GM12878 (cell line): ENCODE measurements around the gene SPHK1. TPM values are rescaled to one million over a fixed set of nuclear protein-coding genes. Genes with fewer than 3 reads are reported as not detected.
A peak's percentile ranks its signal among the peaks of the same experiment; 100 is the strongest.

Experiments
- ATAC-seq: fragments of 200-7000 bp; cut with Tn5 transposase; 3 replicates; pipeline ENCODE4 v1.9.1; 2020; ENCODE audit warnings: mild to moderate bottlenecking, moderate library complexity
- BruUV-seq: library from RNA; stranded (reverse); fragments of 400-500 nt; replicated peaks from 2 replicates; lab custom pipeline; 2021; lab: Mats Ljungman, UMichigan
- CTCF ChIA-PET: fragments of 300-600 bp; sonication (Branson Sonifier 250); formaldehyde crosslinking; extraction: SDS; loops from one replicate; lab custom pipeline; 2021; ENCODE audit warnings: inconsistent platforms; lab: Yijun Ruan, JAX
- POLR2A ChIA-PET: fragments of 350-600 bp; formaldehyde crosslinking; extraction: SDS; loops from one replicate; lab custom pipeline; 2021; ENCODE audit warnings: inconsistent platforms; lab: Charles Lee
- RAD21 ChIA-PET: fragments of 300-600 bp; sonication (Branson Sonifier 250); formaldehyde crosslinking; loops from one replicate; lab custom pipeline; 2023; ENCODE audit warnings: antibody characterized with exemption; ENCODE audit not compliant: unreplicated experiment; lab: Charles Lee
- SMC1A ChIA-PET: fragments of 300-600 bp; sonication (Branson Sonifier 250); formaldehyde crosslinking; loops from one replicate; lab custom pipeline; 2023; ENCODE audit not compliant: unreplicated experiment, uncharacterized antibody; lab: Charles Lee
- DNase-seq: peaks from one replicate; pipeline ENCODE4 v3.0.0-alpha.2; 2011; ENCODE audit warnings: low read depth, low spot score
- FAIRE-seq: peaks from 3 replicates; lab custom pipeline; 2011; peaks lifted over from hg19 to GRCh38; lab: Jason Lieb, UNC
- H2AFZ ChIP-seq: 2 replicates; pipeline ENCODE4 v1.6.0; 2011; ENCODE audit warnings: low read depth, low read length, control low read depth; ENCODE audit not compliant: control insufficient read depth
- H3K27ac ChIP-seq: 2 replicates; pipeline ENCODE4 v1.5.1; 2011; ENCODE audit warnings: control low read depth; ENCODE audit not compliant: control insufficient read depth, insufficient read depth
- H3K27me3 ChIP-seq, 2 experiments: replicated peaks in 1 of 2; 2 replicates each; pipeline versions ENCODE4 v1.6.0 to v1.6.1; 2011; ENCODE audit warnings: low read length in 1 of 2; ENCODE audit not compliant: control insufficient read depth in 2 of 2, insufficient read depth in 2 of 2
- H3K36me3 ChIP-seq, 2 experiments: 2 replicates each; pipeline ENCODE4 v1.5.1; 2011; ENCODE audit warnings: low read length in 1 of 2; ENCODE audit not compliant: control insufficient read depth in 2 of 2, insufficient read depth in 2 of 2
- H3K4me1 ChIP-seq: 2 replicates; pipeline ENCODE4 v1.6.1; 2011; ENCODE audit warnings: mild to moderate bottlenecking, low read length, moderate library complexity, mixed read lengths; ENCODE audit not compliant: control insufficient read depth, insufficient read depth
- H3K4me2 ChIP-seq: 2 replicates; pipeline ENCODE4 v1.6.0; 2011; ENCODE audit warnings: control low read depth; ENCODE audit not compliant: control insufficient read depth, insufficient read depth
- H3K4me3 ChIP-seq: fragments of 200-600 bp; sonication (generic); 2 replicates; pipeline ENCODE4 v1.5.1; 2016
- H3K79me2 ChIP-seq: 2 replicates; pipeline ENCODE4 v1.6.0; 2011; ENCODE audit warnings: low read length; ENCODE audit not compliant: control insufficient read depth, insufficient read depth
- H3K9ac ChIP-seq: 2 replicates; pipeline ENCODE4 v1.8.0; 2011; ENCODE audit warnings: low read length, control low read depth, mixed read lengths; ENCODE audit not compliant: control insufficient read depth, insufficient read depth
- H3K9me3 ChIP-seq: replicated peaks from 3 replicates; pipeline ENCODE4 v1.5.1; 2011; ENCODE audit warnings: mild to moderate bottlenecking, low read length; ENCODE audit not compliant: control insufficient read depth, insufficient read depth
- H4K20me1 ChIP-seq: 2 replicates; pipeline ENCODE4 v1.6.0; 2011; ENCODE audit not compliant: control insufficient read depth, insufficient read depth
- ASH2L ChIP-seq: fragments of 300-600, 200-600 bp; sonication (generic); IDR thresholded peaks from 2 replicates; pipeline ENCODE4 v1.6.1; 2017; ENCODE audit warnings: low read depth, mild to moderate bottlenecking, borderline replicate concordance
- BRCA1 ChIP-seq: IDR thresholded peaks from 2 replicates; pipeline ENCODE4 v1.6.1; 2011; ENCODE audit warnings: low read depth, low read length, improper control_type of control experiment
- CHD4 ChIP-seq: fragments of 200-600 bp; sonication (generic); IDR thresholded peaks from 2 replicates; pipeline ENCODE4 v1.6.1; 2016; ENCODE audit warnings: mild to moderate bottlenecking
- E4F1 ChIP-seq: fragments of 450-650 bp; IDR thresholded peaks from 2 replicates; pipeline ENCODE4 v1.6.1; 2018; ENCODE audit warnings: borderline replicate concordance, mild to moderate bottlenecking; ENCODE audit not compliant: partially characterized antibody
- ETV6 ChIP-seq, 2 experiments: fragments of 450-650 bp in 1 of 2; IDR thresholded peaks in 1 of 2; conservative IDR thresholded peaks in 1 of 2; 2 replicates each; pipeline ENCODE4 v1.6.1; 2014; ENCODE audit warnings: antibody characterized with exemption in 1 of 2, borderline replicate concordance in 1 of 2, low read depth in 1 of 2, mild to moderate bottlenecking in 1 of 2, moderate library complexity in 1 of 2
- HSF1 ChIP-seq: fragments of 150-350 bp; IDR thresholded peaks from 2 replicates; pipeline ENCODE4 v1.6.1; 2014; ENCODE audit warnings: mild to moderate bottlenecking, low read depth, low read length
- KAT2A ChIP-seq: conservative IDR thresholded peaks from 2 replicates; pipeline ENCODE4 v1.6.1; 2011; ENCODE audit warnings: low read depth, low read length; ENCODE audit not compliant: control insufficient read depth
- LARP7 ChIP-seq: fragments of 450-650 bp; IDR thresholded peaks from 2 replicates; pipeline ENCODE4 v1.6.1; 2017; ENCODE audit warnings: mild to moderate bottlenecking
- MEF2A ChIP-seq: IDR thresholded peaks from 2 replicates; pipeline ENCODE4 v1.6.1; 2011; ENCODE audit warnings: low read depth, mild to moderate bottlenecking, low read length, moderate library complexity; ENCODE audit not compliant: insufficient read depth
- NR2F1 ChIP-seq: fragments of 450-650 bp; conservative IDR thresholded peaks from 2 replicates; pipeline ENCODE4 v1.6.1; 2017; ENCODE audit warnings: mild to moderate bottlenecking
- PKNOX1 ChIP-seq: fragments of 450-650 bp; IDR thresholded peaks from 2 replicates; pipeline ENCODE4 v1.6.1; 2016; ENCODE audit warnings: mild to moderate bottlenecking
- POLR2AphosphoS5 ChIP-seq: IDR thresholded peaks from 2 replicates; pipeline ENCODE4 v1.6.1; 2011; ENCODE audit warnings: mild to moderate bottlenecking, low read length, inconsistent platforms
- RFX5 ChIP-seq: IDR thresholded peaks from 2 replicates; pipeline ENCODE4 v1.6.1; 2011; ENCODE audit warnings: low read depth, low read length, improper control_type of control experiment
- TAF1 ChIP-seq: IDR thresholded peaks from 2 replicates; pipeline ENCODE4 v1.6.1; 2011; ENCODE audit warnings: mild to moderate bottlenecking, low read depth, low read length, borderline replicate concordance
- ZNF217 ChIP-seq: fragments of 450-650 bp; IDR thresholded peaks from 2 replicates; pipeline ENCODE4 v1.6.1; 2017; ENCODE audit warnings: antibody characterized with exemption, mild to moderate bottlenecking
- ZNF274 ChIP-seq: IDR thresholded peaks from one replicate; pipeline ENCODE4 v1.8.0; 2011; ENCODE audit not compliant: insufficient read length, insufficient read depth
- ZZZ3 ChIP-seq: IDR thresholded peaks from 2 replicates; pipeline ENCODE4 v1.6.1; 2011; ENCODE audit warnings: low read depth; ENCODE audit not compliant: control insufficient read depth, insufficient read length
- WGBS: methylation state at CpG from one replicate; pipeline ENCODE4 v1.1.6; 2016; ENCODE audit warnings: low lambda C conversion rate; ENCODE audit not compliant: insufficient replicate concordance, insufficient coverage; ENCODE audit errors: missing lambda C conversion rate; 5-methylcytosine and 5-hydroxymethylcytosine counted together
- in situ Hi-C: fragments of 300-500 bp; cut with MboI; formaldehyde crosslinking; loops from 9 replicates; pipeline ENCODE4 v1.14.3; 2018; ENCODE audit warnings: mixed read lengths
- intact Hi-C: fragments of 100-400 bp; cut with micrococcal nuclease; formaldehyde crosslinking; loops from one replicate; pipeline ENCODE4 v1.14.2; 2022; ENCODE audit not compliant: unreplicated experiment
- polyA plus RNA-seq, 11 experiments: library from polyadenylated mRNA; depleted of rRNA in 4 of 11; unstranded in 6 of 11; stranded (reverse) in 5 of 11; fragments of >200 nt; fragmentation: Nextera tagmentation in 4 of 11; fragmentation: Illumina TruSeq in 1 of 11; extraction: Ambion mirVana in 4 of 11; extraction: Trizol in 1 of 11; gene quantifications; 1 replicate in 1 of 11; 2 replicates in 10 of 11; pipeline versions ENCODE4 v1.2.1 to v1.2.3, GENCODE V29; 2011 to 2016; ENCODE audit warnings: inconsistent platforms in 2 of 11, missing spikeins in 2 of 11, low read depth in 1 of 11
- total RNA-seq, 4 experiments: library from RNA; depleted of rRNA in 3 of 4; stranded (reverse); fragments of >200 nt in 3 of 4; fragmentation: Illumina TruSeq in 1 of 4; extraction: Trizol in 1 of 4; gene quantifications; 2 replicates each; pipeline versions ENCODE4 v1.2.1 to v1.2.3, GENCODE V29; 2013 to 2021

SPHK1 gene
- total and polyA plus RNA-seq, 10 of the 15 experiments (the other 5 are each of a cell fraction or from before 2014, with no cell fraction given), result 0.09 to 1.1 (median 0.36) TPM; not detected in 2

- Histone ChIP-seq H3K79me2 (peaks cover 7% of the 10 kb centered on the region), H3K27me3 (no peaks in the 10 kb centered on the region), H3K36me3 (no peaks in the 10 kb centered on the region), H4K20me1 (no peaks in the 10 kb centered on the region), H3K4me2 (peak overlapping the region; percentile 92; the same call in 1 of the 2 replicates), H3K4me1 (peaks cover 13% of the 10 kb centered on the region), H3K4me3 (peak overlapping the region; percentile 33; the same call in 1 of the 2 replicates), H3K9ac (peak overlapping the region; percentile 4; the same call in 1 of the 2 replicates), H3K27ac (no peak overlapping the region), H2AFZ (peak overlapping the region; percentile 51), H3K9me3 (no peaks in the 10 kb centered on the region)
- ATAC-seq (no peak), FAIRE-seq (no peak), DNase-seq (no peak)
- BruUV-seq, result no TSS peak
- WGBS, result 73% methylated on average over 13 of the region's 13 CpGs
- TF ChIP-seq PKNOX1 (no peak), MEF2A (no peak), KAT2A (no peak), ASH2L (no peak), ZZZ3 (no peak), HSF1 (no peak), CHD4 (no peak), TAF1 (no peak), E4F1 (no peak), ETV6 (conservative IDR thresholded peaks at IDR 0.05 in 1 of 2, IDR thresholded peaks at IDR 0.05 in 1 of 2; ENCODE audit: borderline replicate concordance in 1 of 2, low read depth in 1 of 2) (no peak), ZNF274 (no peak), POLR2AphosphoS5 (no peak), RFX5 (no peak), BRCA1 (no peak), NR2F1 (no peak), ZNF217 (no peak), LARP7 (no peak)
- ChIA-PET RAD21 (no interaction called here), CTCF (interaction anchor here (0.7 to 0.8 kb wide), 2 partner anchors 12 to 349 kb away, joined by 3 read pairs; no protein-coding TSS in a partner anchor), SMC1A (no interaction called here), POLR2A (interaction anchor here (0.5 to 0.7 kb wide), 5 partner anchors 40 to 632 kb away, joined by 3 to 6 read pairs (median 4); no protein-coding TSS in a partner anchor)
- in situ Hi-C loops (no loop called here), intact Hi-C loops (no loop called here)
Observed at GRCh38 chr17:76354747-76355310, 29.6 kb upstream of the SPHK1 start.
